NCI-H69 (cell line): ENCODE results near the gene ESPL1.
"Not testable (repeated sequence)": the region's sequence is repeated elsewhere in the genome, so short reads cannot be mapped to it uniquely, and the experiment has no call there.

Experiments
- DNase-seq: peaks from one replicate; lab custom pipeline; 2025; lab: John Stamatoyannopoulos, UW

The ESPL1 gene

GRCh38 chr12:53299101-53299453 is 31.0 kb downstream of the ESPL1 start:
- DNase-seq = no peak

- peak; percentile 97 for DNase-seq
Measured at GRCh38 chr12:53299454-53300180, 31.5 kb downstream of the ESPL1 start, which contains the start of gene MYG1. Gene MYG1, plus strand, starts transcription at chr12:53299695. Its CDS starts 43 bp downstream, at chr12:53299738.

GRCh38 chr12:53300187-53300586 is 32.1 kb downstream of the ESPL1 start:
- DNase-seq = no peak

- DNase-seq = no peak
Measured at GRCh38 chr12:53302903-53303302, 34.8 kb downstream of the ESPL1 start.

- DNase-seq = no peak
Measured at GRCh38 chr12:53306826-53307225, 38.7 kb downstream of the ESPL1 start.

GRCh38 chr12:53308276-53308675 is 40.2 kb downstream of the ESPL1 start:
- DNase-seq = no peak

GRCh38 chr12:53313996-53314395 is 45.9 kb downstream of the ESPL1 start:
- DNase-seq = no peak

- no peak for DNase-seq
Measured at GRCh38 chr12:53320352-53321195, 52.5 kb downstream of the ESPL1 start.

- no peak for DNase-seq
Measured at GRCh38 chr12:53324113-53324778, 56.1 kb downstream of the ESPL1 start.

GRCh38 chr12:53324779-53325510 is 56.8 kb downstream of the ESPL1 start:
- peak; percentile 96 for DNase-seq

GRCh38 chr12:53325511-53326061 is 57.5 kb downstream of the ESPL1 start:
- DNase-seq = peak; percentile 79

GRCh38 chr12:53326460-53327185 is 58.5 kb downstream of the ESPL1 start:
- peak; percentile 29 for DNase-seq

- no peak for DNase-seq
Measured at GRCh38 chr12:53327435-53328042, 59.4 kb downstream of the ESPL1 start.

- no peak for DNase-seq
Measured at GRCh38 chr12:53328043-53328435, 59.9 kb downstream of the ESPL1 start.

- DNase-seq = no peak
Measured at GRCh38 chr12:53330671-53331070, 62.6 kb downstream of the ESPL1 start.

- not testable (repeated sequence) for DNase-seq
Measured at GRCh38 chr12:53332339-53332738, 64.2 kb downstream of the ESPL1 start.

GRCh38 chr12:53332744-53333143 is 64.6 kb downstream of the ESPL1 start:
- DNase-seq = no peak

- DNase-seq = no peak
Measured at GRCh38 chr12:53333289-53333688, 65.2 kb downstream of the ESPL1 start.

- DNase-seq = no peak
Measured at GRCh38 chr12:53333845-53334244, 65.7 kb downstream of the ESPL1 start.

GRCh38 chr12:53334822-53335221 is 66.7 kb downstream of the ESPL1 start:
- no peak for DNase-seq
